Stimulated activated naive CD8-positive, alpha-beta T cell treated with anti-CD3 and anti-CD28 coated beads, Interleukin-15, Interleukin-2, amounts not matched to agents 100 ng/mL and 50 ng/mL, for 24 hours (primary cell): ENCODE measurements around the gene TAPT1.
"Not testable (repeated sequence)": the region's sequence is repeated elsewhere in the genome, so short reads cannot be mapped to it uniquely, and the experiment has no call there.

ENCODE experiments used
- H3K27ac Mint-ChIP-seq: one replicate; pipeline ENCODE4 v1.8.0; 2021; ENCODE audit warnings: mild to moderate bottlenecking, mixed read lengths
- H3K27me3 Mint-ChIP-seq: one replicate; pipeline ENCODE4 v1.8.0; 2021; ENCODE audit warnings: mixed read lengths
- H3K36me3 Mint-ChIP-seq: one replicate; pipeline ENCODE4 v1.8.0; 2021; ENCODE audit warnings: low read depth, mixed read lengths
- H3K4me1 Mint-ChIP-seq: one replicate; pipeline ENCODE4 v1.8.0; 2021; ENCODE audit warnings: low read depth, mixed read lengths
- H3K4me3 Mint-ChIP-seq: one replicate; pipeline ENCODE4 v1.8.0; 2021; ENCODE audit warnings: mild to moderate bottlenecking, mixed read lengths
- H3K9me3 Mint-ChIP-seq: one replicate; pipeline ENCODE4 v1.8.0; 2021; ENCODE audit warnings: mixed read lengths

TAPT1 gene

DNA sequence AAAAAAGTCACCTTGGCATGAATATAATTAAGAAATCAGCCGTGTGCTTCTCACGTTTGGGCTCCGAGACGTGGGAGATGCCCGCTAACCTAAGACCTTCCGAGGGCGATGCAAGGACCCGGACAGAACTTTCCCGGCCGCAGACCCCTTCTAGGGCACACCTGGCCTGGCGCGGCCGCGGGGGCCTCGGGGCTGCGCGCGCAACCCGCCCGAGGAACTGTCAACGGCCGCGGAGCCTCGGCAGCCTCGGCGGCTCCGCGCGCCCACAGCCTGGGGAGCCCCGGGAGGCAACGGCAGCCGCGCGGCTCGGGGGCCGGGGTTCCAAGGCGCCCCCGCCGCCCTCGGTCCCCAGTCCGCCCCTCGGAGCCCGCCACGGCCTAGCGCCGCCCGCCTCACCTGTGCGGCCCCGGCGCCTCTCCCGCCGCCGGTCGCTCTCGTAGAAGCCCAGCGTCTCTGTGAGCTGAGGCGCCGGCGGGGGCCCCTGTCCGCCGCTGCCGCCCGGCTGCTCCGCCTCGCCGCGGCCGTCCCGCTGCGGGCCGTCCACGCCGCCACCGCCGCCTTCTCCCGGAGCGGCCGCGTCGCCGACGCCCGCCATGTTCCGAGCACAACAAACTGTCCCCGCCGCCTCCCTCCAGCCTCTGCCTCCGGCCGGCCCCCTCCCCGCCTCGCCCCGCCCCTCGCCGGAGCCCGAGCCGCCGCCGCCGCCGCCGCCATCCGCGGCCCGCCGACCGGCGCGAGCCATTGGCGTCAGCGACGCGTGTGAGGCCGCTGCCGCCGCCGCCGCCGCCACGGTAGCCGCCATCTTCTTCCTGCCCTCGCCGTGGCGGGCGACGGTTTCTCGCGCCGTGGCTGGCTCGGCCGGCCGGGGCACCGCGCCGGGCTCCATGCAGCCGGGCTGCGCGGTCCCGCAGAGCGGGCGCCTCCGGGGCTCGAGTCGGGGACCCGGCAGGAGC, at the start of gene TAPT1:
Gene TAPT1 (minus strand): TSS at position 609 of the 953 bp plus-strand sequence. CDS start 14 bp downstream, at position 595.
- Mint-ChIP-seq H3K36me3 (peaks cover 12% of the 10 kb centered on the region), H3K4me3 (peak within 1 kb of the TSS; percentile 93), H3K27me3 (no peaks in the 10 kb centered on the region), H3K9me3 (no peaks in the 10 kb centered on the region), H3K27ac (peak within 1 kb of the TSS; percentile 98), H3K4me1 (peaks cover 64% of the 10 kb centered on the region)

- H3K27me3 Mint-ChIP-seq, result peaks cover 4% of the 10 kb centered on the region
These were observed 45.1 kb upstream of the TAPT1 start for GRCh38 chr4:16271411-16271810.

GRCh38 chr4:16270454-16271328, 44.4 kb upstream of the TAPT1 start:
- H3K9me3 Mint-ChIP-seq, result no peaks in the 10 kb centered on the region
- H3K36me3 Mint-ChIP-seq, result no peaks in the 10 kb centered on the region
- peaks cover 7% of the 10 kb centered on the region for H3K4me1 Mint-ChIP-seq
- no peaks in the 10 kb centered on the region for H3K27me3 Mint-ChIP-seq
- H3K4me3 Mint-ChIP-seq, result no peak overlapping the region
- H3K27ac Mint-ChIP-seq, result no peak overlapping the region

More at GRCh38 chr4:16271411-16271810, 45.1 kb upstream of the TAPT1 start:
- peaks cover 7% of the 10 kb centered on the region for H3K4me1 Mint-ChIP-seq
- peaks cover 5% of the 10 kb centered on the region for H3K9me3 Mint-ChIP-seq
- H3K27ac Mint-ChIP-seq, result no peak overlapping the region
- H3K4me3 Mint-ChIP-seq, result no peak overlapping the region
- H3K36me3 Mint-ChIP-seq, result peaks cover 4% of the 10 kb centered on the region

GRCh38 chr4:16269742-16270453, 43.6 kb upstream of the TAPT1 start:
- H3K4me1 Mint-ChIP-seq, H3K4me3 Mint-ChIP-seq, H3K36me3 Mint-ChIP-seq, H3K27ac Mint-ChIP-seq, H3K27me3 Mint-ChIP-seq, H3K9me3 Mint-ChIP-seq: not testable (repeated sequence)

DNA sequence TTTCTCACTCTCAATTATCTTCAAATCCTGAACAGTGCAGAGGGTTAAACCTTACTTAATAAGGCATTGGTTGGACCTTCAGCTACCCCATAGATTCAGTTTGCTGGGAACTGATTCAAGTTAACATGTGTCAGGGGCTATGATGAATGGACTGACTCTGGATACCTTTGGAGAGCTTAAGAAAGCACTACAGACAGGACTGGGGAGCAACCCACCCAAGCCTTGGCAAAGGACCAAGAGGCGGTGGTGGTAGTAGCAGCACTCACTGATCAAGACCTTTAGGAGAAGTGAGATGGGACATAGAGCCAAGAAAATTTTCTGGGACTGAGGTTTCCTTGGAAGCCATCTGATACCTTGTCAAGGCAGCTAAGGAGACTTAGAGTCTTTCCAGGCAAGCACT, 43.0 kb upstream of the TAPT1 start:
- Mint-ChIP-seq H3K36me3 (no peaks in the 10 kb centered on the region), H3K4me1 (peaks cover 10% of the 10 kb centered on the region), H3K9me3 (no peaks in the 10 kb centered on the region), H3K27me3 (no peaks in the 10 kb centered on the region), H3K4me3 (no peak overlapping the region), H3K27ac (no peak overlapping the region)

GRCh38 chr4:16268290-16268689, 42.0 kb upstream of the TAPT1 start:
- H3K27ac Mint-ChIP-seq, result no peak overlapping the region
- peaks cover 16% of the 10 kb centered on the region for H3K4me1 Mint-ChIP-seq
- no peaks in the 10 kb centered on the region for H3K9me3 Mint-ChIP-seq
- no peaks in the 10 kb centered on the region for H3K36me3 Mint-ChIP-seq
- H3K27me3 Mint-ChIP-seq, result no peaks in the 10 kb centered on the region
- H3K4me3 Mint-ChIP-seq, result no peak overlapping the region

DNA sequence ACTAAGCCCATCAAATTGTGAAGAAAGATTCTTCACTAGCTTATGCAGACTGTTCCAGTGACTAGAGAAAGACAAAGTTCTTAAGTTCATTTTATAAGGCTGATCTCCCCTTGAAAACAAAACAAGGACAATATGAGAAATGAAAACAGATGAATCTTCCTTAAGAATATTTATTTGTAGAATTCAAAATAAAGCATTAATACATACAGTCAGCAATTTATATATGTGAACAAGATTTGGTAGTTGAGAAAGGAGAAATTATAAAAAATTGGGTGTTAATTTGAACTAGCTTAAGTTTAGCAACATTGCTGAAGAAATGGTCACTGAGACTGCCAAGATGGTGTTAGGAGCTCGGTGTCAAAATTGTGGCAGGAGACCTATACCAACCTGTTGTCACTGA, 41.4 kb upstream of the TAPT1 start:
- no peaks in the 10 kb centered on the region for H3K36me3 Mint-ChIP-seq
- peaks cover 16% of the 10 kb centered on the region for H3K4me1 Mint-ChIP-seq
- no peak overlapping the region for H3K4me3 Mint-ChIP-seq
- no peaks in the 10 kb centered on the region for H3K27me3 Mint-ChIP-seq
- H3K27ac Mint-ChIP-seq, result no peak overlapping the region
- no peaks in the 10 kb centered on the region for H3K9me3 Mint-ChIP-seq

DNA sequence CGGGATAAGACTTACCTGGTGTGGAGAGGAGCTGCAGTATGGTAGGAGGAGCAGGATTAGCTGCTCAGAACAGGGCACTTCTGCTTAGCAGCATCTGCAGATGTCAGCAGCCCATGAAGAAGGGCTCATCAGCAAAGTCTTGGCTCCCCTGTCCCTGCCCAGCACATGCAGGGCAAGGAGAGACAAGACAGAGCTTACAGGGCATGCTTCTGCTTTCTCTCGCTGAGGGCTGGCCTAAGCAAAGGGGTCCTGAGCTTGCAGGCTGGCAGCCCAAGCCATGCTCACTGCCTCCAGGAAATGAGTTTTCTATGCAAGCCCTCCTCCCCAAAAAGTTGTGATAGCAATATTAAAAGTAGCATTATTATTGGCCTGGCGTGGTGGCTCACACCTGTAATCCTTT, 39.5 kb upstream of the TAPT1 start:
- no peaks in the 10 kb centered on the region for H3K9me3 Mint-ChIP-seq
- H3K36me3 Mint-ChIP-seq, result no peaks in the 10 kb centered on the region
- no peak overlapping the region for H3K4me3 Mint-ChIP-seq
- no peaks in the 10 kb centered on the region for H3K27me3 Mint-ChIP-seq
- no peak overlapping the region for H3K27ac Mint-ChIP-seq
- peaks cover 31% of the 10 kb centered on the region for H3K4me1 Mint-ChIP-seq

DNA sequence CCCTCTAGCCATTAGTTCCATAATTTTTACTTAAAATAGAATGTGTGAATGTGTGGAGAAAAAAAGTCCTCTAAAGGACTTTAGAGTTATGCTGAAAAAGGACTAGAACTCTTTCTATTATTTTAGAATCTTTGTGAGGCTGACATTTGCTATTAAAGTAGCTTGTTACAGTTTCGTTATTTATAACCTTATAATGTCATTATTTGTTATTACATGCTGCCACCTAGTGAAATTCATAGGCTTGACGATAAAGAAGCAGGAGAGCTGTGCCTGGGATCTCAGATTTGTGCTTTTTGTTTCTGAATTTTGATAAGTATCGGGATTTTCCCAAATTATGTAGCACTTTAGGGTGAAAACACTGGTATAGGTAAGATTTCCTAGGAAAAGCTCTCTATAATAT, 38.5 kb upstream of the TAPT1 start:
- Mint-ChIP-seq H3K27ac (no peak overlapping the region), H3K4me1 (peaks cover 34% of the 10 kb centered on the region), H3K4me3 (no peak overlapping the region), H3K27me3 (no peaks in the 10 kb centered on the region), H3K36me3 (no peaks in the 10 kb centered on the region), H3K9me3 (no peaks in the 10 kb centered on the region)

DNA sequence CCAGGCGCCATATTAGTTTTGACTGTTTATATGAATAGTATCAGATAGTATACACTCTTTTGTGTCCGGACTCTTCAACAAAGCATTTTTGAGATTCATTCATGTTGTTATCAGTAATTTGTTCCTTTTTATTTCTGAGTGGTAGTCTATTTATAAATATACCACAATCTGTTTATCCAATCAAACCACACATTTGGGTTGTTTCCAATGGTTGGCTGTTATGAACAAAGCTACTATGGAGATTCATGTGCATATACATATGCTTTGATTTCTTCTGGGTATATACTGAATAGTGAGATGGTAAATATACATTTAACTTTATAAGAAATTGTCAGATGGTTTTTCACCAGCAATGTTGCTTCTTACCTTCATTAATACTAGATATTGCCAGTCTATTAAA, 36.8 kb upstream of the TAPT1 start:
- Mint-ChIP-seq H3K36me3 (no peaks in the 10 kb centered on the region), H3K27ac (no peak overlapping the region), H3K4me1 (peaks cover 43% of the 10 kb centered on the region)

GRCh38 chr4:16262188-16262587, 35.9 kb upstream of the TAPT1 start:
- Mint-ChIP-seq H3K27ac (no peak overlapping the region), H3K27me3 (no peaks in the 10 kb centered on the region), H3K4me1 (peaks cover 43% of the 10 kb centered on the region), H3K9me3 (peaks cover 3% of the 10 kb centered on the region), H3K36me3 (peaks cover 8% of the 10 kb centered on the region), H3K4me3 (no peak overlapping the region)

More for the DNA sequence above, 36.8 kb upstream of the TAPT1 start:
- no peak overlapping the region for H3K4me3 Mint-ChIP-seq
- no peaks in the 10 kb centered on the region for H3K9me3 Mint-ChIP-seq
- no peaks in the 10 kb centered on the region for H3K27me3 Mint-ChIP-seq

DNA sequence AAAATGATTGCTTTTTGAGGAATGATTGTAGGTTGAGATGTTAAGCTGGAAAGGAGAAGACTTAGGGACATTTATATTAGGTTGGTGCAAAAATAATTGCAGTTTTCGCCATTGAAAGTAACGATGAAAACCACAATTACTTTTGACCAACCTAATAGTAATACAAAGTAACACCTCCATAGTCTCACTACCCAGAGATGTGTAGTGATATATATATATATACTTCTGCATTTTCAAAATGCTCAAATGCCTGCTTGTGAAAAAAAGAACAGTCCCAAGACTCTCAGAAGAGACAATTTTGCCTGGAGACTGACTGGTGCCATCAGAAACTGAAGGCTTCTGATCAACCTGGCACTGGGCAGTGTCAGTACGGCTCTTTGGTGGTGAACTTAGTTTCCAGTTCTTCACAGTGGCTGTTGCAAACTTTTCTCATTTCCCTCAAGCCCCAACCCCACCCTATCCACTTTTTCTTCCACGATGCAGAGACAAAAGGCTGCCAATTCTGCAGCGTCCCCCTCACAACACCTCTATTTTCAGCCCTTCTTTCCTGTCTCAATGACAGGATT, 35.1 kb upstream of the TAPT1 start:
- Mint-ChIP-seq H3K27me3 (no peaks in the 10 kb centered on the region), H3K9me3 (peaks cover 5% of the 10 kb centered on the region), H3K27ac (peak overlapping the region; percentile 32), H3K4me1 (peaks cover 43% of the 10 kb centered on the region), H3K4me3 (no peak overlapping the region), H3K36me3 (peaks cover 11% of the 10 kb centered on the region)

- H3K4me3 Mint-ChIP-seq, result no peak overlapping the region
- peaks cover 19% of the 10 kb centered on the region for H3K36me3 Mint-ChIP-seq
- peak overlapping the region; percentile 83 for H3K27ac Mint-ChIP-seq
- H3K9me3 Mint-ChIP-seq, result peaks cover 5% of the 10 kb centered on the region
- H3K4me1 Mint-ChIP-seq, result peaks cover 43% of the 10 kb centered on the region
- H3K27me3 Mint-ChIP-seq, result no peaks in the 10 kb centered on the region
These were observed 33.6 kb upstream of the TAPT1 start for GRCh38 chr4:16259889-16260246.

- Mint-ChIP-seq H3K4me1 (peaks cover 41% of the 10 kb centered on the region), H3K9me3 (peaks cover 5% of the 10 kb centered on the region), H3K4me3 (peak overlapping the region; percentile 9), H3K27ac (peak overlapping the region; percentile 83), H3K27me3 (no peaks in the 10 kb centered on the region), H3K36me3 (peaks cover 23% of the 10 kb centered on the region)
These were observed 33.1 kb upstream of the TAPT1 start for GRCh38 chr4:16259241-16259888.
